ENCODE measurements around the gene IL22.

DNA sequence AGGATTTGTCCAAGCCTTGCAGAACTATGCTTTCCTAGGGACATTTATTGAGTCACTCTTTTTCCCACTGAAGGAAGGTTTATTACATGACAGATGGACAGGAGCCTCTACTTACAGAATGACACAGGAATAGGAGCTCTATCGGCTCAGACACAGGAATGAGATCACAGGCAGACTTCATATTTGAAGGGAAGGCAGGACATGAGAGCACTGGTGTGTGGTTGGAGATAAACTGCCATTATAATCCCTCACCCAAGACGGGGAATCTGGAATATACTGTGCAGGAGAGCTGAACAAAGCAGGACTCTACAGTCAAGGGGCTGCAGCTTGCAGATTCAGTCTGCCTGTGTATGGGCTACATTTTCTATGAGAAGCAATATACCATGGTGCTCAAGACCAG lies 26.8 kb upstream of the IL22 start:
- TF ChIP-seq, protein P1, sequence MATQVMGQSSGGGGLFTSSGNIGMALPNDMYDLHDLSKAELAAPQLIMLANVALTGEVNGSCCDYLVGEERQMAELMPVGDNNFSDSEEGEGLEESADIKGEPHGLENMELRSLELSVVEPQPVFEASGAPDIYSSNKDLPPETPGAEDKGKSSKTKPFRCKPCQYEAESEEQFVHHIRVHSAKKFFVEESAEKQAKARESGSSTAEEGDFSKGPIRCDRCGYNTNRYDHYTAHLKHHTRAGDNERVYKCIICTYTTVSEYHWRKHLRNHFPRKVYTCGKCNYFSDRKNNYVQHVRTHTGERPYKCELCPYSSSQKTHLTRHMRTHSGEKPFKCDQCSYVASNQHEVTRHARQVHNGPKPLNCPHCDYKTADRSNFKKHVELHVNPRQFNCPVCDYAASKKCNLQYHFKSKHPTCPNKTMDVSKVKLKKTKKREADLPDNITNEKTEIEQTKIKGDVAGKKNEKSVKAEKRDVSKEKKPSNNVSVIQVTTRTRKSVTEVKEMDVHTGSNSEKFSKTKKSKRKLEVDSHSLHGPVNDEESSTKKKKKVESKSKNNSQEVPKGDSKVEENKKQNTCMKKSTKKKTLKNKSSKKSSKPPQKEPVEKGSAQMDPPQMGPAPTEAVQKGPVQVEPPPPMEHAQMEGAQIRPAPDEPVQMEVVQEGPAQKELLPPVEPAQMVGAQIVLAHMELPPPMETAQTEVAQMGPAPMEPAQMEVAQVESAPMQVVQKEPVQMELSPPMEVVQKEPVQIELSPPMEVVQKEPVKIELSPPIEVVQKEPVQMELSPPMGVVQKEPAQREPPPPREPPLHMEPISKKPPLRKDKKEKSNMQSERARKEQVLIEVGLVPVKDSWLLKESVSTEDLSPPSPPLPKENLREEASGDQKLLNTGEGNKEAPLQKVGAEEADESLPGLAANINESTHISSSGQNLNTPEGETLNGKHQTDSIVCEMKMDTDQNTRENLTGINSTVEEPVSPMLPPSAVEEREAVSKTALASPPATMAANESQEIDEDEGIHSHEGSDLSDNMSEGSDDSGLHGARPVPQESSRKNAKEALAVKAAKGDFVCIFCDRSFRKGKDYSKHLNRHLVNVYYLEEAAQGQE (IDR thresholded peaks at IDR 0.05; ENCODE audit: low read depth), result no peak
- TF ChIP-seq, protein P2, sequence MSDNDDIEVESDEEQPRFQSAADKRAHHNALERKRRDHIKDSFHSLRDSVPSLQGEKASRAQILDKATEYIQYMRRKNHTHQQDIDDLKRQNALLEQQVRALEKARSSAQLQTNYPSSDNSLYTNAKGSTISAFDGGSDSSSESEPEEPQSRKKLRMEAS (IDR thresholded peaks at IDR 0.05), result no peak
- TF ChIP-seq EP300 (IDR thresholded peaks at IDR 0.05; ENCODE audit: borderline replicate concordance) (no peak), EGR1 (IDR thresholded peaks at IDR 0.05) (no peak)
